Loucy (cell line): ENCODE measurements around the gene POTEG.
"Not testable (repeated sequence)": the region's sequence is repeated elsewhere in the genome, so short reads cannot be mapped to it uniquely, and the experiment has no call there.

ENCODE experiments used
- EZH2phosphoT487 ChIP-seq: fragments of 200-600 bp; IDR thresholded peaks from 2 replicates; pipeline ENCODE4 v1.6.1; 2018; ENCODE audit warnings: antibody characterized with exemption, mild to moderate bottlenecking, moderate library complexity, borderline replicate concordance
- TF ChIP-seq, protein P1 (sequence below): fragments of 200-600 bp; sonication (generic); conservative IDR thresholded peaks from 2 replicates; pipeline ENCODE4 v1.5.1; 2014; ENCODE audit warnings: mild to moderate bottlenecking, antibody characterized with exemption, low read length

DNA sequence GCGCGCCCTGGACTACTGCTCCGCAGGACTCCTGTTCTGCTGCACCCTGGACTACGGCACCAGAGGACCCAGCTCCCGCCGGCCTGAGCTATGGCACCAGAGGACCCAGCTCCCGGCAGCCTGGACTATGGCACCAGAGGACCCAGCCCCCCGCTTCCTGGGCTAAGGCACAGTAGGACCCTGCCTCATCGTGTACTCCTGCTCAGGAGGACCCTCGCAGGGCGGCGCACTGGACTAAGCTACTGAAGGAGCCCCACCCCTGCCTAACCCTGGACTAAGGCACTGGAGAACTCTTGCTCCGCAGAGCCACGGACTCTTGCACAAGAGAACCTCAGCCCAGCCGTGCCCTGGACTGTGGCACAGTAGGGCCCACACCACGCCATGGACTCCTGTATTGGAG lies 71.3 kb downstream of the POTEG start:
- TF ChIP-seq, protein P1, sequence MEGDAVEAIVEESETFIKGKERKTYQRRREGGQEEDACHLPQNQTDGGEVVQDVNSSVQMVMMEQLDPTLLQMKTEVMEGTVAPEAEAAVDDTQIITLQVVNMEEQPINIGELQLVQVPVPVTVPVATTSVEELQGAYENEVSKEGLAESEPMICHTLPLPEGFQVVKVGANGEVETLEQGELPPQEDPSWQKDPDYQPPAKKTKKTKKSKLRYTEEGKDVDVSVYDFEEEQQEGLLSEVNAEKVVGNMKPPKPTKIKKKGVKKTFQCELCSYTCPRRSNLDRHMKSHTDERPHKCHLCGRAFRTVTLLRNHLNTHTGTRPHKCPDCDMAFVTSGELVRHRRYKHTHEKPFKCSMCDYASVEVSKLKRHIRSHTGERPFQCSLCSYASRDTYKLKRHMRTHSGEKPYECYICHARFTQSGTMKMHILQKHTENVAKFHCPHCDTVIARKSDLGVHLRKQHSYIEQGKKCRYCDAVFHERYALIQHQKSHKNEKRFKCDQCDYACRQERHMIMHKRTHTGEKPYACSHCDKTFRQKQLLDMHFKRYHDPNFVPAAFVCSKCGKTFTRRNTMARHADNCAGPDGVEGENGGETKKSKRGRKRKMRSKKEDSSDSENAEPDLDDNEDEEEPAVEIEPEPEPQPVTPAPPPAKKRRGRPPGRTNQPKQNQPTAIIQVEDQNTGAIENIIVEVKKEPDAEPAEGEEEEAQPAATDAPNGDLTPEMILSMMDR, result not testable (repeated sequence)
- TF ChIP-seq EZH2phosphoT487, result not testable (repeated sequence)
